ENCODE measurements around the gene SAMD3. TPM values are rescaled to one million over a fixed set of nuclear protein-coding genes. Genes with fewer than 3 reads are reported as not detected.

The SAMD3 gene
- total RNA-seq, 6 experiments from 2014 or later = 0.25 to 0.86 (median 0.37) TPM

- 55% methylated on average over 8 of the region's 8 CpGs for WGBS (ENCODE audit: insufficient coverage, low coverage, low lambda C conversion rate, missing lambda C conversion rate)
- ATAC-seq = no peak
- no peaks in the 10 kb centered on the region for H3K9me3 ChIP-seq
Measured at GRCh38 chr6:130190701-130191690, 31.8 kb downstream of the SAMD3 start.

DNA sequence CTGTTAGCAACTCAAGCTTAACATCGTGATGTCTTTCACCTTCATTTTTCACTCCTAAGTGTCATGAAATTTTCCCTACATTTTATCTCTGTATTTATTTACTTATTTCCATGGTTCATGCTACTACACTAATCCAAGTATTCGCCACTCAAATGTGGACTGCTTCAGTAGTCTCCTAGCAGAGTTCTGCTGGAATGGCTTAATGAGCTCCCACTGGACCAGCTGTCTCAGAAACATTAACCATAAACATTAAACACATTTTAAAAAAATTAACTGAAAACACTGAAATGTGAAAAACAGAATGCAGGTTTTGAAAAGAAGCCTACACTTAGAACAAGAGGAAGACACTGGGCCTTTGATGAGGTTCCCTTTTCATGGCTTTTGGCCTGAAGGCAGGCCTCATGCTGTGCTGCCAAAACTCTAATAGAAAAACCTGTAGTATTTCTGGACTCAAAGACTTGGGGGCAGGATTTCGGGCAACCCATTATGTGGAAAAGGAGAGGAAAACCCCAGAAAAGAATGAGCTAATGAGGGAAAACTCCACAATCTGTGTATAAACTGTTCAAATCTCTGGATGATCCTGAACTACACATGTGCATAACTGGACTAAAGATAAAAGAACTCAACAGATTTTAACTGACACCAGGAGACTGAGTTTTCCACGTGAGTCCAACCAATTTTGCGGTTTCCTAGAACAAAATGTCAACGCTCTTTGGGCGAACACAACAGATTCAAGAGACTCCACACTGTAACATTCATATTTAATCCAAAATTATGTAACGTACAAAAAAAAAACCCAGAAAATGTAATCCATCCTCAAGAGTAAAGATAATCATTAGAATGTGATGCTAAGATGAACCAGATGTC, 33.0 kb downstream of the SAMD3 start:
- no peaks in the 10 kb centered on the region for H3K27me3 ChIP-seq
- intact Hi-C loops (cut with DNase I) = no loop called here
- no peak for DNase-seq

More at GRCh38 chr6:130190701-130191690, 31.8 kb downstream of the SAMD3 start:
- DNase-seq = no peak
- TF ChIP-seq POLR2A (IDR thresholded peaks at IDR 0.05) (no peak), CTCF (IDR thresholded peaks at IDR 0.05) (no peak)
- Histone ChIP-seq H3K27ac (no peak overlapping the region), H3K27me3 (no peaks in the 10 kb centered on the region), H3K4me3 (no peak overlapping the region), H3K4me1 (no peaks in the 10 kb centered on the region), H3K36me3 (no peaks in the 10 kb centered on the region)
- intact Hi-C loops (cut with DNase I) = no loop called here

DNA sequence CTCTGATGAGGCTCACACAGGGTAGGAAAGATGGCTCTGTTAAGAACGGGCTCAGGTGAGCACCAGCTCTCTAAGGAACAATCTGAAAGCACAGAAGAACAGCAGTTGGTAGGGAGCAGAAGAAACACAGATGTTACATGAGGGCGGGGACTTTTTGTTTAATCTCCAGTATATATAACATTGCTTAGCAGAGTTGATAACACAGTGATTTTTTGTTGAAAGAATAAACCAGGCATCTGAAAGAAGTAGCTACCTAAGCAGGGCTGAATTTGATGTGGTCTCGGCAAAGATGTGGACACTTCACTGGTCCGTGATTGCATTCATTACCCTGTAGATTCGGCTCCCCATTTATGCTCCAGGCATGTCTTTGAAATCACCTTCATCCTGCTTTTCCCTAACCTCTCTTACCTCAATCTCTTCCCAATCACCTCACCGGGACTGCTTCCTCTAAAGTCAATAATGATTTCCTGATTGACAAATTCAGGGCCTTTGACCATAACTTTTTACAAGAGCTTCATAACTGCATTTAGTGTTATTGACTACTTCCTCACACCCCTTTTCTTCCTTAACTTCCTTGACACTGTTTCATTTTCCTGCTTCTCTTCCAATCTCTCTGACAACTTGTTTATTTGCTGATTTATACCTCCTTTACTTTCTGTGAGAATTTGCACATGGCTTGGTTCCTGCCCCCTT, 34.4 kb downstream of the SAMD3 start:
- intact Hi-C loops (cut with DNase I) = no loop called here
- Histone ChIP-seq H3K4me1 (no peaks in the 10 kb centered on the region), H3K36me3 (no peaks in the 10 kb centered on the region), H3K4me3 (no peak overlapping the region), H3K27ac (no peak overlapping the region), H3K9me3 (no peaks in the 10 kb centered on the region), H3K27me3 (no peaks in the 10 kb centered on the region)
- WGBS (ENCODE audit: insufficient coverage, low coverage, low lambda C conversion rate, missing lambda C conversion rate) = 53% methylated on average over 4 of the region's 6 CpGs
- DNase-seq (no peak), ATAC-seq (no peak)
- TF ChIP-seq CTCF (IDR thresholded peaks at IDR 0.05) (no peak), POLR2A (IDR thresholded peaks at IDR 0.05) (no peak)

More for the DNA sequence above, 33.0 kb downstream of the SAMD3 start:
- TF ChIP-seq CTCF (IDR thresholded peaks at IDR 0.05) = no peak
- no peak overlapping the region for H3K4me3 ChIP-seq
- no peak overlapping the region for H3K27ac ChIP-seq
- no peak for ATAC-seq
- H3K4me1 ChIP-seq = no peaks in the 10 kb centered on the region
- 79% methylated on average over 8 of the region's 8 CpGs for WGBS (ENCODE audit: insufficient coverage, low coverage, low lambda C conversion rate, missing lambda C conversion rate)
- no peaks in the 10 kb centered on the region for H3K9me3 ChIP-seq
- no peaks in the 10 kb centered on the region for H3K36me3 ChIP-seq

All from right lobe of liver (tissue), 6 donors.